PC-9 (cell line): Measurements from ENCODE around the gene SLC30A9.

ENCODE experiments used
- CTCF ChIP-seq: fragments of 200-600 bp; sonication (generic); conservative IDR thresholded peaks from 2 replicates; pipeline ENCODE4 v1.6.1; 2017; ENCODE audit warnings: mixed run types, antibody characterized with exemption, mild to moderate bottlenecking, moderate library complexity
- EZH2 ChIP-seq: fragments of 200-600 bp; sonication (generic); IDR thresholded peaks from 2 replicates; pipeline ENCODE4 v1.8.0; 2017; ENCODE audit warnings: antibody characterized with exemption, low read depth

- no peak for TF ChIP-seq CTCF
- TF ChIP-seq EZH2 = no peak
Observed at GRCh38 chr4:41969671-41970070, 20.7 kb upstream of the SLC30A9 start.
